ENCODE results near the gene DLGAP1.

GRCh38 chr18:4403836-4404235 lies 51.3 kb downstream of the DLGAP1 start:
- no peak for TF ChIP-seq EZH2phosphoT487 (IDR thresholded peaks at IDR 0.05; ENCODE audit: low read depth, severe bottlenecking, unreplicated experiment)
- TF ChIP-seq CTCF (IDR thresholded peaks at IDR 0.05; ENCODE audit: poor library complexity): no peak
- no peak for TF ChIP-seq EZH2 (IDR thresholded peaks at IDR 0.05; ENCODE audit: borderline replicate concordance)
